Amygdala (tissue), 56 donors: Measurements from ENCODE around the gene MANEA.
"Not testable (repeated sequence)": the region's sequence is repeated elsewhere in the genome, so short reads cannot be mapped to it uniquely, and the experiment has no call there.

Experiments
- DNase-seq, 56 donors: peaks; one replicate each; lab custom pipeline; 2025; lab: John Stamatoyannopoulos, UW

MANEA gene

DNA sequence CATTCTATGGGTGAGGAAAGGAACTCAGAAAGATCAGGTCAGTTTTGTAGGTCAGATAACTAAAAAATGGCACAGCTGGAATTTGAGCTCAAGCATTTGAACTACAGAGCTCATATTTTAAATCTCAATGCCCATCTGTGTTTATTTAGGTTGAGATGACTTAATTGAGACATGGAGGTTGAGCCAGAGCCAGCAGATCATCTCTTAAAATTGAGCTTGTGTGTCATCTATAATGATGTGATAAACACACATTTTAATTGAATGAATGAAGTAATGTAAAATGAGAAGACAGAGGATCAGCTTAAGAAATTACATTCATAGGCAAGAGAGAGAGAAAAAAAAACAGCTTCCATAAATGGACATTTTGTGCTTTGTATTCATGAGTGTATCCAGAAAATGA lies 3.7 kb downstream of the MANEA start:
- DNase-seq = no peak

DNA sequence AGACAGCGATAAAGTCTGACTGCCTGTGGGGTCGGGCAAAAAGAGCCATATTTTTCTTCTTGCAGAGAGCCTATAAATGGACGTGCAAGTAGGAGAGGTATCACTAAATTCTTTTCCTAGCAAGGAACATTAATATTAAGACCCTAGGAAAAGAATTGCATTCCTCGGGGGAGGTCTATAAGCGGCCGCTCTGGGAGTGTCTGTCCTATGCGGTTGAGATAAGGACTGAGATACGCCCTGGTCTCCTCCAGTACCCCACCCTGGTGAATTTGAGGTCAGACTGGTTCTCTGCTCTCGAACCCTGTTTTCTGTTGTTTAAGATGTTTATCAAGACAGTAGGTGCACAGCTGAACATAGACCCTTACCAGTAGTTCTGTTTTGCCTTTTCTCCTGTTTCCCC lies 6.9 kb downstream of the MANEA start:
- not testable (repeated sequence) for DNase-seq

DNA sequence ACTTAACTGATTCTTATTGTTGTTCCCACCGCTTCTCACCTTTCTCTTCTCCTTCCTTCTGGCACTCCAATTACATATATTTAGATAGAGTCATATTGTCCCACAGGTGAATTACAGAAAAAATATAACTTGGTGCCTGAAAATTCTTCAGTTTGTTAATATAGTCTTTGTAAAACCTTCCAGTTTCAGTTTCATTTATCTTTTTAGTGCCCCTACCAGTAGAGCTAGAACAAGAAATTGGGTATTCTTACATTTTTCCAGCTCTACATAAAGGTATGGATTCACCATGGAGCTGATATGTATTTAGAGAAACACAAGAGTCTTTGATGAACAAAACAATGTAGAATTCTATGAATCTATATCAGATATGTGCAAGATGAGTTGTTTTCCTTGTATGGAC lies 10.7 kb downstream of the MANEA start:
- DNase-seq = no peak

DNA sequence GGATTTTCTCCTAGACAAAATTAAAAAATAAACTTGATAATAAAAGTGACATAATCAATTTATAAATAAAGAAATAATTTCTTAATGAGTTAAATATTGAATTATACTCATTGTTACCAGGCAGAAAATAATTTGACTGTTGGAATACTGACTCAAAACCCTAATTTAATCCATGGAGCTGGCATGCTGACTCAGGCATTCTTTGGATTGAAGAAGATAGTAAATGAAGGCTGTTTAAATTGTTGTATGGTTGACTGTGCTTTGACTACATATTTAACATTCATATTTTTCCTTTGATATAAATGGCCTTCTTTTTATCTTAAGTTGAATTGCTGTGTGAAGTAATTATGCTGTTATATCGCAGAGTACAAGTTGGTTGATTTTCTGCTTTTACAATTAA lies 11.7 kb downstream of the MANEA start:
- DNase-seq = no peak

DNA sequence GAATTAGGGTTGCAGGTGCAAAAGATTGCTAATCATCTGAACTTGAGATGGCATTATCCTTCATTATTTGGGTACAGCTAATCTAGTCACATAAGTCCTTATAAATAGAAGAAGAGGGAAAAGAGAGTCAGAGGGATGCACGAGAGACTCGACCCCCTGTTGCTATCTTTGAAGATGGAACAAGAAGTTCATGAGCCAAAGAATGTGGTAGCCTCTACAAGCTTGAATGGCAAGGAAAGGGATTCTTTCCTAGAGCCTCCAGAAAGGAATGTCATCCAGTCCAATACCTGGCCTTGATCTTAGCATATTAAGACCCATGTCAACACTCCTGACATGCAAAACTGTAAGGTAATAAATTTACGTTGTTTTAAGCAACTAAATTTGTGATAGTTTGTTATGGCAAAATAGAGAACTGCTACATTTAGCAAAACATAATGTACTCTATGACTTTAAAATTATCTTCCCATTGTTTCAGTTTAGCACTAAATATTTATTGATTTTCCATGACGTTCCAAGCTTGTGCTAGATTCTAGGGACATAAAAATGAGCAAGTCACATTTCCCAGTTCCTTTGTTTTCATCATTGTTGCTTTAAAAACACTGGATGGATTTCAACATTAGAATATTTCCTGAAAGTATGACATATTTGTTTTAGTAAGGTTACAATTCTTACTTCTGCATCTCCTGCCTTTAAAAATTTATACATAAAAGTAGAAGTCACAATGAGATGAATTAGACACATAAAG lies 12.7 kb downstream of the MANEA start:
- no peak for DNase-seq

DNA sequence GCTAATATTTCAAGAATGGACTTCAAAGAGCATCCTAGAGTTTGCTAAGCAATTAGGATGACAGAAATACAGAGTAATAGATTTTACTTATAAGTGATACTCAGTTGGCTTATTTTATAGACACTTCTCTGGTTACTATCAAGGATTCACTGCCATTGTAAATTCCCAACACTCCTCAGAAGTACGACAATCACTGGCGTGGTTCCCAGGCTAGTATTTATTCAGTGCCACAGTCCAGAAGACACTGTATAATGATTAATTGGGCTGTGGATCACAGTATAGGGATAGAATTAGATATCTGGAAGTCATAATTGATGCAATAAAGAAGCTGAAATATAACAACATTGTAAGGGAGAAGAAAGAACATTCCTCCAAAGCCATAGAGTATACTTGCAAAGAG lies 15.7 kb downstream of the MANEA start:
- no peak for DNase-seq

DNA sequence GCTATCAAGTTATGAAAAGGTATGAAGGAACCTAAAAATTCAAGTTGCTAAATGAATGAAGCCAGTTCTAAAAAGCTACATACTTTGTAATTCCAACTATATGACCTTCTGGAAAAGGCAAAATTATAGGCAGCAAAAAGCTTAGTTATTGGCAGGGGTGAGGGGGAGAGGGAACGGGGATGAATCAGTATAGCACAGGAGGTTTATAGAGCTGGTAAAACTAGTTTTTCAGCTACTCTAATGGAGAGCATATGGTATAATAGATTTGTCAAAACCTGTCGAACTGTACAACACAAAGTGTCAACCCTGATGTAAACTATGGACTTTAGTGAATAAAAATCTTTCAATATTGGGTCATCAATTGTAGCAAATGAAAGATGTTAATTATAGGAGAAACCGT lies 18.7 kb downstream of the MANEA start:
- no peak for DNase-seq

DNA sequence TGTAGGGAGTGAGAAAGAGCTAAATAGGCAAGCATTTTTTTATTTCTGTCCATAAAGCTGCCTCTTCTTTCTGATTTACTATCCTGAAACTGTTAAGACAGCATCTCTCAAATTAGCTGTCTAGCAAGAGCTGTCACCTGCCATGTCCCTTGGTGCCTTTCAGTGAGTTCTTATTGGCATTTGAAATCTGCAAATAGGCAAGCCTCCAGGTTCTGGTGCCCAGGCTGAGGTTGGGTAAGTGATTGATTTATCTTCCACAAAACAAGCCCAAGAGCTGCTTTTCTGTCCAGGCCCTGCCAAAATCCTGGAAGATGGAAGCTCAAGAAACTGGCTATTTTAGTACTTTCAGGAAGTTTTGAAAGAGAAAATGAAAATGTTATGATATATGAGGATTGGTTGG lies 22.4 kb downstream of the MANEA start:
- no peak for DNase-seq

DNA sequence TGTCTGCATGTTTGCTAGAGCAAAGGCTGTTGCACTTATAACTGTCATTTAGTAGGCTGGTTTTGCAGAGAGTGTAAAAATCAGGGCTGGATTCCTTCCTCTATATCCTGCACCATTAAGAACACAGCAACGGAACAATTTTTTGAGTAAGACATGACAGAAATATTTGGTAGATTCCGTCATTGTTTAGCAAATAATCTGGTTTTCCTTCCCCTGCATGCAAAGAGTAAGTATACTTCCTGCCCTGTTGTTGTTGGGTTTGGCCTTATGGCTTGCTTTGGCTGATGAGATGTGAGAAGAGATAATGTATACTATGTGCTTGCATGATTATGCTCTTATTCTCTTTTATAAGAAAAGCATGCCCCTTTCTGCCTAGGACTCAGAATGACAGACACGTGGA lies 23.8 kb downstream of the MANEA start:
- no peak for DNase-seq

DNA sequence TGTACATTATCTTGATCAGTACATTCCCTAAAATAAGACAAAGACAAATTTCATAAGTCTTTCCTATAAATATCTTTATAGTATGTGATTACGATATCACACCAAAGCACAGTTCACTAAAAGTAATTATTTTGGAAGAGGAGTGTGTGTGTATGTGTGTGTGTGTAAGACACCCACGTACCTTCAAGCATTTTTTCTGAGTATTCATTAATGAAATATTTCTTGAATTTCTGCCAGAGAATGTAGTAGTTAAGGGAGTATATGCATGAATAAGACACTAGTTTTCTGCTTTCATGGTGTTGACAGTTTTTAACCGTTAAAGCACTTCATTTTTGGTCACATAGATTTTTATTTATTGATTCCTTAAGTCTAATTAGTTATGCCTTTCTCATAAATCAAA lies 36.8 kb downstream of the MANEA start:
- no peak for DNase-seq

DNA sequence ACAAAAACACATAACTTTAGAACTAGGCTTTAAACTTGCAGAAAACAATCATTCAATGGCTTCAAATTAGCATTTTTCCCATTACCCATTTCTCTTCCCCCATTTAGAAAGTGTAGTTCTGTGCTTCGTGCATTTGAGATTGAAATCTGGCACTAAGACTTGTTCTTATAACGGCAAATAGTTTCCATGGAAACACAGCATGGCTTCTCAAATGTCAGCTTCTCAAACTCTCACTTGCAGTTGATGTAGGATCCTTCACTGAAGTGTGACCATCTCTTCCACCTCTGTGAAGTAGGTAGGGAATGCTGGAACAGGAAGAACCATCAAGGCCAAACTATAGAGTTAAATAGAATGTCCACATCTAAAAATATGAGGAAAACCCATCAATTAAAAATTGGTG lies 52.2 kb downstream of the MANEA start:
- no peak for DNase-seq

DNA sequence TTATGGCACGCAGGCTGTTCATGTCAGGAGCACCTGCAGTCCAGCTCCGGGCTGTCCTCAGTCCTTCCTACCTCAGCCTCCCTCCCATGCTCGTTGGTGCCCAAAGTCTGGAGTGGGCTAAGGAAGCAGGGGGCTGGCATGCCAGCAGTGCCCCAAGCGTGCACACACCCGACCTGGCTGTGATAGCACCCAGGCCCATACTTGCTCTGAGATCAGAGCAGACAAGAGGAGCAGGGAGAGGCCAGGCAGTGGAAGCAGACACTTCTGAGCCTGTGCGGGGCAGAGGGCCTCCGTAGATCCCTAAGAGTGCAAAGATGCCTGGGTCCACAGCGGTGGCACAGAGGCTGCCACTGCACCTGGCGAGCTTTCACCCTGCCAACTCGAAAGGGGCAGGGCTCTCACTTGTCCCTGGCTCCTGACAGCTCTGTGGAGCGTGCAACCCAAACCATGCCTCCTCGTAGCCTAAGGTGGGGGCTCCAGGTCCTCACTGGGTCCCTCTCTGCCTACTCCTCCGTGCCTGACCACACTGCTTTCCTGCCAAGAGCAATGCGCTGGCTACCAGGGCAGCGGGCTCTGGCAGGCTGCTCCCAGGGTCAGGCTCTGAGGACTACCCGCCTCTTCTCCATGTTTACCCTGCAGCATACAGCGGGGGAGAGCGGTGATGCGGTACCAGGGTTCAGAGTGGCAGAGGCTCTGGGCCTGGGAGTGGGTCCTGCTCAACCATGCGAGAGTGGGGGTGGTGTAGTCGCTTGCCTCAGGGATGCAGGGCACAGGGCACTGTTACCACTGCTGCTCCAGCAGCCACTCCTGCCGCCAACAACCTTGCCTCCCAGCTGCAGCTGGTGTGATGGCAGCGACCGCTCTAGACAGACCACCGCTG lies 59.5 kb downstream of the MANEA start:
- no peak for DNase-seq

DNA sequence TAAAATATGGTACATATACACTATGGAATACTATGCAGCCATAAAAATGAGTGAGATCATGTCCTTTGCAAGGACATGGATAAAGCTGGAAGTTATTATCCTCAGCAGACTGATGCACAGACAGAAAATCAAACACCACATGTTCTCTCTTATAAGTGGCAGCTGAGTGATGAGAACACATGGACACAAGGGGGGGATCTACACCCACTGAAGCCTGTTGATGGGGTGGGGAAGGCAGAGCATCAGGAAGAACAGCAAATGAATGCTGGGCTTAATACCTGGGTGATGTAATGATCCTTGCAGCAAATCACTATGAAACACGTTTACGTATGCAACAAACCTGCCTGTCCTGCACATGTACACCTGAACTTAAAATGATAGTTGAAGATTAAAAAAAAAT lies 71.3 kb downstream of the MANEA start:
- no peak for DNase-seq

DNA sequence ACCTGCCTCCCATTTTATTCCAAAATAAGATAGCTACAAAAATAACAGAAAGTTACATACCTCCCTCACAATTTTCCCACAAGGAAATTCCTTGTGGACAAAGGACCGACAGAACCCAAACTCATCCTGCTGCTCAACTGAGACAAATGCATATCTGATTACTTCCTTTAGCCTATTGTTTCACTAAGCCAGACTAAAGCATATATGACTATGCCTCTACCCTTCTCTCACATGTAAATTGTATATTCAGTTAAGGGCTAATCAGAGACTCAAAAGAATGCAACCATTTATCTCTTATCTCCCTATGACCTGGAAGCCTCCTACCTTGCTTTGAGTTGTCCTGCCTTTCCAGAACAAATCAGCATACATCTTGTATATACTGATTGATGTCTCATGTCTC lies 72.1 kb downstream of the MANEA start:
- no peak for DNase-seq

DNA sequence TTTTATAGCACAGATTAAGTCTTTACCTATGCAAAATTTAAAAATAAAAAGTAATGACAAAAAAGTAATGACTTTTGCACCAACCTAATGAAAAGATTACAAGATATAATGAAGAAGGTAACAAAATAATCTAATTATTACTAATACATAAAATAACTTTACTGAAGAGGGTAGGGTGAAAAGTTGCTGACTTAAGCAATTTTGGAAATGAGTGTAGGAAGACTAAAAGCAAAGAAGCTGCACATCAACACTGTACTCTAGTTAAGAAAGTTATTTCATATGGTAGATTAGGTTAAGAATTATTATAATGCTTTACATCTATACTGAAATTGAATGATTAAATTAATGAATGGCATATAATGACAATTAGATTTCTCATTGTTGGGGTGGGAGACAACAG lies 76.8 kb downstream of the MANEA start:
- no peak for DNase-seq

DNA sequence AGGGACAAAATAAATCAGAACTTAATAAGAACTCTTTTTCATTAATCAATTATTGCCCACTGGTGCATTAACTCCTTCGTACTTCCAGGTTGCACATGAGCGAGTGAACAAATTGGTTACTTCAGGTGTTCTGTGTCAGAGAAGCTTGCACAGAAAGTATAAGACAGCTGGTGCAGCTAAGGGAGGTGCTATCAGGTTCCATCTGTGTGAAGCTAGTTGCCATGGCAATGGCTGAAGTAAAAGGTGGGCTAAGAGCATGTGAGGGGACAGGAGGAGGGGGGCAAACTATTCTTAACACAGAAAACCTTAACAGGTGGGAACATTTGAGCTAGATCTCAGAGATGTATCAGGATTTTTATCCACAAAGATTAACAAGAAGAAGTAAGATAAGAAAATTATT lies 81.6 kb downstream of the MANEA start:
- DNase-seq = no peak
